SK-N-SH (cell line): ENCODE data around the gene FBXO10.
"Not testable (repeated sequence)": the region's sequence is repeated elsewhere in the genome, so short reads cannot be mapped to it uniquely, and the experiment has no call there.

Experiments used
- CHD2 ChIP-seq: fragments of 150-350 bp; IDR thresholded peaks from 2 replicates; pipeline ENCODE4 v1.6.1; 2018; ENCODE audit warnings: low read length; ENCODE audit not compliant: partially characterized antibody
- EP300 ChIP-seq, 2 experiments: IDR thresholded peaks; 2 replicates each; pipeline versions ENCODE4 v1.4.0 to v1.6.1; 2012; ENCODE audit warnings: borderline replicate concordance in 1 of 2, low read depth in 1 of 2, low read length in 1 of 2
- SIN3A ChIP-seq: IDR thresholded peaks from 2 replicates; pipeline ENCODE4 v1.6.1; 2012; ENCODE audit warnings: low read depth, mild to moderate bottlenecking, low read length, moderate library complexity, borderline replicate concordance
- TF ChIP-seq, protein P1 (sequence below): fragments of 200-600 bp; sonication (generic); IDR thresholded peaks from 2 replicates; pipeline ENCODE4 v1.6.1; 2017; ENCODE audit warnings: antibody characterized with exemption, mild to moderate bottlenecking, moderate library complexity
- TF ChIP-seq, protein P2 (sequence below): IDR thresholded peaks from 2 replicates; pipeline ENCODE4 v1.4.0; 2012; ENCODE audit warnings: low read depth, borderline replicate concordance
- TF ChIP-seq, protein P3 (sequence below): IDR thresholded peaks from 2 replicates; pipeline ENCODE4 v1.4.0; 2012; ENCODE audit warnings: low read depth

DNA sequence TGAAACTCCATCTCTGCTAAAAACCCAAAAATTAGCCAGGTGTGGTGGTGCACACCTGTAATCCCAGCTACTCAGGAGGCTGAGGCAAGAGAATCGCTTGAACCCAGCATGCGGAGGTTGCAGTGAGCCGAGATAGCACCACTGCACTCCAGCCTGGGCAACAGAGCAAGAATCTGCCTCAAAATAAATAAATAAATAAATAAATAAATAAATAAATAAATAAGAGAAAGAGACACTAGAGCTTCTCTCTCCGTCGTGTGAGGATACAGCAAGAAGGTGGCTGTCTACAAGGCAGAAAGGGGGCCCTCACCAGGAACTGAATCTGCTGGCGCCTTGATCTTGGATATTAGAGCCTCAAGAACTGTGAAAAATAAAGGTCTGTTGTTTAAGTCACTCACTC lies 102.2 kb downstream of the FBXO10 start:
- TF ChIP-seq, protein P1, sequence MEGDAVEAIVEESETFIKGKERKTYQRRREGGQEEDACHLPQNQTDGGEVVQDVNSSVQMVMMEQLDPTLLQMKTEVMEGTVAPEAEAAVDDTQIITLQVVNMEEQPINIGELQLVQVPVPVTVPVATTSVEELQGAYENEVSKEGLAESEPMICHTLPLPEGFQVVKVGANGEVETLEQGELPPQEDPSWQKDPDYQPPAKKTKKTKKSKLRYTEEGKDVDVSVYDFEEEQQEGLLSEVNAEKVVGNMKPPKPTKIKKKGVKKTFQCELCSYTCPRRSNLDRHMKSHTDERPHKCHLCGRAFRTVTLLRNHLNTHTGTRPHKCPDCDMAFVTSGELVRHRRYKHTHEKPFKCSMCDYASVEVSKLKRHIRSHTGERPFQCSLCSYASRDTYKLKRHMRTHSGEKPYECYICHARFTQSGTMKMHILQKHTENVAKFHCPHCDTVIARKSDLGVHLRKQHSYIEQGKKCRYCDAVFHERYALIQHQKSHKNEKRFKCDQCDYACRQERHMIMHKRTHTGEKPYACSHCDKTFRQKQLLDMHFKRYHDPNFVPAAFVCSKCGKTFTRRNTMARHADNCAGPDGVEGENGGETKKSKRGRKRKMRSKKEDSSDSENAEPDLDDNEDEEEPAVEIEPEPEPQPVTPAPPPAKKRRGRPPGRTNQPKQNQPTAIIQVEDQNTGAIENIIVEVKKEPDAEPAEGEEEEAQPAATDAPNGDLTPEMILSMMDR = not testable (repeated sequence)
- TF ChIP-seq SIN3A; EP300 (IDR thresholded peaks at IDR 0.05; ENCODE audit: borderline replicate concordance in 1 of 2, low read depth in 1 of 2, low read length in 1 of 2); CHD2: not testable (repeated sequence)
- TF ChIP-seq, protein P2, sequence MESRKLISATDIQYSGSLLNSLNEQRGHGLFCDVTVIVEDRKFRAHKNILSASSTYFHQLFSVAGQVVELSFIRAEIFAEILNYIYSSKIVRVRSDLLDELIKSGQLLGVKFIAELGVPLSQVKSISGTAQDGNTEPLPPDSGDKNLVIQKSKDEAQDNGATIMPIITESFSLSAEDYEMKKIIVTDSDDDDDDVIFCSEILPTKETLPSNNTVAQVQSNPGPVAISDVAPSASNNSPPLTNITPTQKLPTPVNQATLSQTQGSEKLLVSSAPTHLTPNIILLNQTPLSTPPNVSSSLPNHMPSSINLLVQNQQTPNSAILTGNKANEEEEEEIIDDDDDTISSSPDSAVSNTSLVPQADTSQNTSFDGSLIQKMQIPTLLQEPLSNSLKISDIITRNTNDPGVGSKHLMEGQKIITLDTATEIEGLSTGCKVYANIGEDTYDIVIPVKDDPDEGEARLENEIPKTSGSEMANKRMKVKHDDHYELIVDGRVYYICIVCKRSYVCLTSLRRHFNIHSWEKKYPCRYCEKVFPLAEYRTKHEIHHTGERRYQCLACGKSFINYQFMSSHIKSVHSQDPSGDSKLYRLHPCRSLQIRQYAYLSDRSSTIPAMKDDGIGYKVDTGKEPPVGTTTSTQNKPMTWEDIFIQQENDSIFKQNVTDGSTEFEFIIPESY = not testable (repeated sequence)
- TF ChIP-seq, protein P3, sequence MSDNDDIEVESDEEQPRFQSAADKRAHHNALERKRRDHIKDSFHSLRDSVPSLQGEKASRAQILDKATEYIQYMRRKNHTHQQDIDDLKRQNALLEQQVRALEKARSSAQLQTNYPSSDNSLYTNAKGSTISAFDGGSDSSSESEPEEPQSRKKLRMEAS = not testable (repeated sequence)
